DMS53 treated with DMSO at 0.1 percent for 48 hours (cell line): ENCODE data around the gene MAP4K3.

Source experiments
- DNase-seq: peaks from one replicate; lab custom pipeline; 2025; ENCODE audit not compliant: unreplicated experiment; lab: John Stamatoyannopoulos, UW

MAP4K3 gene

GRCh38 chr2:39202639-39203369, 234.3 kb downstream of the MAP4K3 start:
- no peak for DNase-seq
